ENCODE data around the gene ANKHD1. TPM values are rescaled to one million over a fixed set of nuclear protein-coding genes. Genes with fewer than 3 reads are reported as not detected.

Gene ANKHD1
- total RNA-seq, 1 experiment from 2014 or later = 130 TPM

DNA sequence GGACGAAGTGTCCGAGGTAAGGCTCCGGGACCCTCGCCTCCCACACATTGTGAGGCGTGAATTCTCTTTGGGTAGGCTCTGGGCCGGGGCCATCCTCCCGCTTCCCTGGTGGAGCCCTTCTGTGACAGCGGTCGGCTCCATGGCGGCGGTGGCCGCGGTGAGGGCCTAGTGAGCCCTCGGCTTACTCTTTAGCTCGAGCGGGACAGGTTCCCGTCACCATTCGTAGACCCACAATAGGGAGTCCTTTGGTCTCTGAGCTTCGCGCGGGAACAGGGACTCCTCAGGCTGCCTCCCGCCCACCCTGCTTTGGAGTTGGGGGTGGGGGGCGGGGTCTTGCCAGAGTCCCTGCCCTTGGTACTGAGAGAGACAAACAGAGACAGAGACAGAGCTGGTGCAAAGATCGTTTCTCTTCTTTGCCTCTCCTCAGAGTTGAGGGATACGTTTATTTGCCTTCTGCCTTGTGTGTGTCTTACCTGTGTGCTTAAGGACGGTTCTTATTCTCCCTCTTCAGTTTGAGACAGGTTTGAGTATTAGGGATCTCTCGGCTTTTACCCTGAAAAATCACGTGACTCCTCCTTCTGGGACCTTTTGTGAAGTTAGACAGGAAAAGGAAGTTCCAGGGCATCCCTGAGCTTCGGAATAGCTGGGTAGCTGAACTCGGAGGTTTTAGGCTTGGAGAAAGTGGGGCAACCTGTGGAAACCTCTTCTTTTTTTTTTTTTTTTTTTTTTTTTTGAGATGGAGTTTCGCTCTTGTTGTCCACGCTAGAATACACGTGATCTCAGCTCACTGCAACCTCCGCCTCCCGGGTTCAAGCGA is 833 bp downstream of the ANKHD1 start:
- Histone ChIP-seq H3K4me1 (no peaks in the 10 kb centered on the region), H3K9me3 (no peaks in the 10 kb centered on the region), H3K36me3 (ENCODE audit: control insufficient read depth, insufficient read depth, low read length) (no peaks in the 10 kb centered on the region), H3K27me3 (replicated peaks; ENCODE audit: control insufficient read depth, insufficient read depth, low read length) (no peaks in the 10 kb centered on the region), H3K4me3 (ENCODE audit: low read depth, low read length) (peak overlapping the region; percentile 72)
- CTCF ChIA-PET = interaction anchor here (0.6 to 1.6 kb wide), 3 partner anchors 14 to 1567 kb away, joined by 3 to 8 read pairs (median 6); partner anchors contain the start of gene RNF14
- DNase-seq = peak; percentile 70
- TF ChIP-seq, protein P1, sequence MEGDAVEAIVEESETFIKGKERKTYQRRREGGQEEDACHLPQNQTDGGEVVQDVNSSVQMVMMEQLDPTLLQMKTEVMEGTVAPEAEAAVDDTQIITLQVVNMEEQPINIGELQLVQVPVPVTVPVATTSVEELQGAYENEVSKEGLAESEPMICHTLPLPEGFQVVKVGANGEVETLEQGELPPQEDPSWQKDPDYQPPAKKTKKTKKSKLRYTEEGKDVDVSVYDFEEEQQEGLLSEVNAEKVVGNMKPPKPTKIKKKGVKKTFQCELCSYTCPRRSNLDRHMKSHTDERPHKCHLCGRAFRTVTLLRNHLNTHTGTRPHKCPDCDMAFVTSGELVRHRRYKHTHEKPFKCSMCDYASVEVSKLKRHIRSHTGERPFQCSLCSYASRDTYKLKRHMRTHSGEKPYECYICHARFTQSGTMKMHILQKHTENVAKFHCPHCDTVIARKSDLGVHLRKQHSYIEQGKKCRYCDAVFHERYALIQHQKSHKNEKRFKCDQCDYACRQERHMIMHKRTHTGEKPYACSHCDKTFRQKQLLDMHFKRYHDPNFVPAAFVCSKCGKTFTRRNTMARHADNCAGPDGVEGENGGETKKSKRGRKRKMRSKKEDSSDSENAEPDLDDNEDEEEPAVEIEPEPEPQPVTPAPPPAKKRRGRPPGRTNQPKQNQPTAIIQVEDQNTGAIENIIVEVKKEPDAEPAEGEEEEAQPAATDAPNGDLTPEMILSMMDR (IDR thresholded peaks at IDR 0.05; ENCODE audit: insufficient read depth in 1 of 2, low read depth in 1 of 2, low read length in 1 of 2, severe bottlenecking in 1 of 2, unreplicated experiment in 1 of 2) = no peak
- Mint-ChIP-seq H3K36me3 (ENCODE audit: insufficient read depth, unreplicated experiment) (peaks cover 34% of the 10 kb centered on the region), H3K4me1 (ENCODE audit: low read depth, unreplicated experiment) (peaks cover 7% of the 10 kb centered on the region), H3K27ac (ENCODE audit: unreplicated experiment) (no peak overlapping the region), H3K27me3 (ENCODE audit: insufficient read depth, unreplicated experiment) (no peaks in the 10 kb centered on the region), H3K4me3 (ENCODE audit: unreplicated experiment) (no peak overlapping the region), H3K9me3 (ENCODE audit: unreplicated experiment) (no peaks in the 10 kb centered on the region)
- POLR2A ChIA-PET = interaction anchor here (0.5 to 2.9 kb wide), 6 partner anchors 29 to 289 kb away, joined by 3 to 16 read pairs (median 4); partner anchors contain the start of genes HARS1, HARS2 and HBEGF
- BruUV-seq (replicated peaks) = no TSS peak
- intact Hi-C loops (cut with micrococcal nuclease; ENCODE audit: unreplicated experiment) = loop anchor here (5.0 kb wide), 1 partner anchor 155 kb away; the partner anchor contains the start of gene SRA1

- peaks cover 7% of the 10 kb centered on the region for H3K4me1 Mint-ChIP-seq (ENCODE audit: low read depth, unreplicated experiment)
- no peak overlapping the region for H3K4me3 Mint-ChIP-seq (ENCODE audit: unreplicated experiment)
- Histone ChIP-seq H3K36me3 (ENCODE audit: control insufficient read depth, insufficient read depth, low read length) (no peaks in the 10 kb centered on the region), H3K9me3 (no peaks in the 10 kb centered on the region), H3K4me3 (ENCODE audit: low read depth, low read length) (peak overlapping the region; percentile 72; the same call in 1 of the 2 replicates), H3K4me1 (no peaks in the 10 kb centered on the region), H3K27me3 (replicated peaks; ENCODE audit: control insufficient read depth, insufficient read depth, low read length) (no peaks in the 10 kb centered on the region)
- no peaks in the 10 kb centered on the region for H3K9me3 Mint-ChIP-seq (ENCODE audit: unreplicated experiment)
- H3K36me3 Mint-ChIP-seq (ENCODE audit: insufficient read depth, unreplicated experiment) = peaks cover 40% of the 10 kb centered on the region
- no peak for DNase-seq
- TF ChIP-seq, protein P1 (IDR thresholded peaks at IDR 0.05; ENCODE audit: insufficient read depth in 1 of 2, low read depth in 1 of 2, low read length in 1 of 2, severe bottlenecking in 1 of 2, unreplicated experiment in 1 of 2) = no peak
- intact Hi-C loops (cut with micrococcal nuclease; ENCODE audit: unreplicated experiment) = loop anchor here (5.0 kb wide), 1 partner anchor 154 kb away; the partner anchor contains the start of gene SRA1
- CTCF ChIA-PET = no interaction called here
- peak overlapping the region; percentile 32 for H3K27ac Mint-ChIP-seq (ENCODE audit: unreplicated experiment)
- H3K27me3 Mint-ChIP-seq (ENCODE audit: insufficient read depth, unreplicated experiment) = no peaks in the 10 kb centered on the region
- no TSS peak for BruUV-seq (replicated peaks)
- POLR2A ChIA-PET = interaction anchor here (0.8 kb wide), 1 partner anchor 57 kb away, joined by 6 read pairs; the partner anchor contains the start of gene HBEGF
These were observed 2.0 kb downstream of the ANKHD1 start for GRCh38 chr5:140403613-140404012.

DNA sequence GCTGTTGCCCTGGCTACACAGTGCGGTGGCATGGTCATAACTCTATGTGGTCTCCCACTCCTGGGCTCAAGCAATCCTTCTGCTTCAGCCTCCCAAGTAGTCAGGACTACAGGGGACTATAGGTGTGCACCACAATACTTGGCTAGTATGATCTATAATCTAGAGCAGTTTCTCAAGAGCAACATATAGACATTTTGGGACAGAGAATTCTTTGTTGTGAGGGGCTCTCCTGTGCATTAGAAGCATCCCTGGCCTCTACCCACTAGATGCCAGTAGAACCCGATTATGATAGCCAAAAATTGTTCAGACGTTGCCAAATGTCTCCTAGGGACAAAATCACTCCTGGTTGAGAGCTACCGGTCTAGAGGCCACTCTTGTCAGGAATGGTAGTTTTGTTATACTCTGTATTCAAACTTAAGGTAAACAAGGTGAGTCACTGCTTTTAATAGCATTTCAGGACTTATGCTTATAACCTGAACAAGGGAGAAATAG is 7.2 kb downstream of the ANKHD1 start:
- peaks cover 38% of the 10 kb centered on the region for H3K36me3 Mint-ChIP-seq (ENCODE audit: insufficient read depth, unreplicated experiment)
- H3K4me3 Mint-ChIP-seq (ENCODE audit: unreplicated experiment) = no peak overlapping the region
- Histone ChIP-seq H3K4me1 (no peaks in the 10 kb centered on the region), H3K36me3 (ENCODE audit: control insufficient read depth, insufficient read depth, low read length) (no peaks in the 10 kb centered on the region), H3K27me3 (replicated peaks; ENCODE audit: control insufficient read depth, insufficient read depth, low read length) (no peaks in the 10 kb centered on the region), H3K9me3 (no peaks in the 10 kb centered on the region), H3K4me3 (ENCODE audit: low read depth, low read length) (no peak overlapping the region)
- POLR2A ChIA-PET = no interaction called here
- no peaks in the 10 kb centered on the region for H3K27me3 Mint-ChIP-seq (ENCODE audit: insufficient read depth, unreplicated experiment)
- peaks cover 7% of the 10 kb centered on the region for H3K4me1 Mint-ChIP-seq (ENCODE audit: low read depth, unreplicated experiment)
- no peaks in the 10 kb centered on the region for H3K9me3 Mint-ChIP-seq (ENCODE audit: unreplicated experiment)
- DNase-seq = no peak
- H3K27ac Mint-ChIP-seq (ENCODE audit: unreplicated experiment) = no peak overlapping the region
- TF ChIP-seq, protein P1 (IDR thresholded peaks at IDR 0.05; ENCODE audit: insufficient read depth in 1 of 2, low read depth in 1 of 2, low read length in 1 of 2, severe bottlenecking in 1 of 2, unreplicated experiment in 1 of 2) = no peak
- BruUV-seq (replicated peaks) = no TSS peak
- intact Hi-C loops (cut with micrococcal nuclease; ENCODE audit: unreplicated experiment) = no loop called here
- CTCF ChIA-PET = no interaction called here
